Measurements from ENCODE around the gene CFAP251. TPM values are rescaled to one million over a fixed set of nuclear protein-coding genes. Genes with fewer than 3 reads are reported as not detected.

The CFAP251 gene
- total and polyA plus RNA-seq, 10 of the 15 experiments (the other 5 are each of a cell fraction or from before 2014, with no cell fraction given) = 0.10 to 0.97 (median 0.64) TPM

GRCh38 chr12:121939992-121940766 is 21.8 kb downstream of the CFAP251 start:
- Histone ChIP-seq H3K36me3 (ENCODE audit: control insufficient read depth in 2 of 2, insufficient read depth in 2 of 2, low read length in 1 of 2) (no peaks in the 10 kb centered on the region), H2AFZ (ENCODE audit: control insufficient read depth, low read depth, low read length) (no peak overlapping the region), H3K9me3 (replicated peaks; ENCODE audit: control insufficient read depth, insufficient read depth, low read length) (no peaks in the 10 kb centered on the region; the same call in 2 of the 3 replicates), H3K27ac (ENCODE audit: control insufficient read depth, insufficient read depth) (no peak overlapping the region), H3K4me2 (ENCODE audit: control insufficient read depth, insufficient read depth) (no peak overlapping the region), H4K20me1 (ENCODE audit: control insufficient read depth, insufficient read depth) (no peaks in the 10 kb centered on the region), H3K4me3 (no peak overlapping the region), H3K4me1 (ENCODE audit: control insufficient read depth, insufficient read depth, low read length) (peaks cover 4% of the 10 kb centered on the region; the same call in 1 of the 2 replicates), H3K27me3 (replicated peaks in 1 of 2; ENCODE audit: control insufficient read depth in 2 of 2, insufficient read depth in 2 of 2, low read length in 1 of 2) (no peaks in the 10 kb centered on the region), H3K79me2 (ENCODE audit: control insufficient read depth, insufficient read depth, low read length) (no peaks in the 10 kb centered on the region), H3K9ac (ENCODE audit: control insufficient read depth, insufficient read depth, low read length) (no peak overlapping the region)
- SMC1A ChIA-PET (ENCODE audit: uncharacterized antibody, unreplicated experiment) = interaction anchor here (1.8 kb wide), 1 partner anchor 8 kb away, joined by 5 read pairs; no protein-coding TSS in a partner anchor
- RAD21 ChIA-PET (ENCODE audit: unreplicated experiment) = no interaction called here
- no TSS peak for BruUV-seq (replicated peaks)
- DNase-seq (ENCODE audit: low read depth, low spot score) = no peak
- CTCF ChIA-PET = no interaction called here
- ATAC-seq = no peak
- intact Hi-C loops (cut with micrococcal nuclease; ENCODE audit: unreplicated experiment) = no loop called here
- no peak for TF ChIP-seq MXI1 (IDR thresholded peaks at IDR 0.05; ENCODE audit: low read depth, low read length)
- no peak for TF ChIP-seq BCLAF1 (IDR thresholded peaks at IDR 0.05)
- TF ChIP-seq ZNF24 (IDR thresholded peaks at IDR 0.05) = no peak
- no peak for TF ChIP-seq IKZF1 (conservative IDR thresholded peaks at IDR 0.05)
- TF ChIP-seq SMARCA5 (IDR thresholded peaks at IDR 0.05) = no peak
- TF ChIP-seq RFX5 (IDR thresholded peaks at IDR 0.05; ENCODE audit: low read depth, low read length) = no peak
- TF ChIP-seq SMAD5 (IDR thresholded peaks at IDR 0.05; ENCODE audit: low read depth) = no peak
- no peak for TF ChIP-seq EGR1 (IDR thresholded peaks at IDR 0.05; ENCODE audit: borderline replicate concordance in 1 of 2, low read depth in 2 of 2, low read length in 2 of 2)
- no peak for TF ChIP-seq CEBPB (IDR thresholded peaks at IDR 0.05; ENCODE audit: borderline replicate concordance in 1 of 2, low read depth in 2 of 2, low read length in 2 of 2)
- TF ChIP-seq SMC3 (IDR thresholded peaks at IDR 0.05; ENCODE audit: borderline replicate concordance, low read length) = no peak
- no peak for TF ChIP-seq HDGF (IDR thresholded peaks at IDR 0.05)
- no peak for TF ChIP-seq KLF5 (IDR thresholded peaks at IDR 0.05; ENCODE audit: partially characterized antibody)
- TF ChIP-seq E4F1 (IDR thresholded peaks at IDR 0.05; ENCODE audit: borderline replicate concordance, partially characterized antibody) = no peak
- no peak for TF ChIP-seq HCFC1 (IDR thresholded peaks at IDR 0.05; ENCODE audit: low read length)
- no peak for TF ChIP-seq NR2C2 (IDR thresholded peaks at IDR 0.05; ENCODE audit: borderline replicate concordance, control insufficient read depth, insufficient read length, low read depth)
- no peak for TF ChIP-seq MYC (IDR thresholded peaks at IDR 0.05; ENCODE audit: insufficient read depth, insufficient read length, insufficient replicate concordance, low read length, severe bottlenecking)
- no peak for TF ChIP-seq RCOR1 (conservative IDR thresholded peaks at IDR 0.05; ENCODE audit: low read depth, low read length)
- TF ChIP-seq RUNX3 (IDR thresholded peaks at IDR 0.05; ENCODE audit: low read length) = no peak
- no peak for FAIRE-seq
- in situ Hi-C loops (cut with MboI) = no loop called here
- WGBS (ENCODE audit: insufficient coverage, insufficient replicate concordance, low lambda C conversion rate, missing lambda C conversion rate) = 70% methylated on average over 4 of the region's 4 CpGs
- POLR2A ChIA-PET = no interaction called here

Data from GM12878 (cell line).